ENCODE measurements around the gene LRRC8D. TPM values are rescaled to one million over a fixed set of nuclear protein-coding genes. Genes with fewer than 3 reads are reported as not detected.

The LRRC8D gene
- polyA plus RNA-seq, 2 donors = 3.5 to 7.1 TPM

DNA sequence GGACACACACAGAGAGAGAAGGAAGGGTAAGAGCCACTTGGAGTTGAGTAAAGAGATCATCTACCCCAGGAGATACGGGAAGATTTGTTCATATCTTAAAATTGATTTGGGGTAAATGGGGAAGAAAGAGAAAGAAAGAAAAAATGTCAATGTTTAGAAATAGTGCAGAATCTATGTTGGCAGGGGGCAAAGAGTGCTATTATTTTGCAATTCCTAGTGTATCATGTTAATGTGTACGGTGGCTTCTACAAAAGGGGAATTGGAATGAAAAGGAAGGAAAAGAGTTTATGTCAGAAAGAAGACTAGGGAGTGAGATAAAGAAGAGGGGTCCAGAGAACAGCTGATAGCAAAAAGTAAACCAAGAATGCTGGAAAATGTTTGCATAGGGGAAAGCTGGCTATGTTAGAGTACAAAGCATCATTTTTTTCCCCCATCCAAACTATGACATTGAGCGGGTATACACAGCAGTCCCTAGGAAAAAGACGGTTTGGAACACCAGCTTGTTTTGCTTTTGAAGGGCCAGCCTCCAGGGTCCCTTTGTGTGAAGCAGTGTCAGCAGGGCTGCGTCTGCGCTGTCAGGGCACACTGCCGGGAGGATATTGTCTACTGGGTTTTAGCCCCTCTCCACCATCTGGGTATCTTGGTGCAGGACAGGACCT lies 10.8 kb downstream of the LRRC8D start:
- Histone ChIP-seq H3K4me3 (ENCODE audit: low read depth in 1 of 2, low read length in 2 of 2) (no peak overlapping the region), H3K9me3 (ENCODE audit: control insufficient read depth in 2 of 2, insufficient read depth in 1 of 2, low read depth in 1 of 2, low read length in 1 of 2) (no peaks in the 10 kb centered on the region), H3K36me3 (ENCODE audit: control insufficient read depth in 2 of 2, insufficient read depth in 2 of 2, low read length in 1 of 2) (no peaks in the 10 kb centered on the region), H3K27ac (ENCODE audit: low read depth in 2 of 2, low read length in 1 of 2) (no peak overlapping the region), H3K4me1 (ENCODE audit: control insufficient read depth in 2 of 2, insufficient read depth in 2 of 2, low read length in 1 of 2) (no peaks in the 10 kb centered on the region), H3K27me3 (ENCODE audit: control insufficient read depth in 1 of 2, insufficient read depth in 2 of 2, low read length in 2 of 2) (no peaks in the 10 kb centered on the region)
- WGBS, 2 donors = 77 to 85% methylated on average over 6 of the region's 7 CpGs

DNA sequence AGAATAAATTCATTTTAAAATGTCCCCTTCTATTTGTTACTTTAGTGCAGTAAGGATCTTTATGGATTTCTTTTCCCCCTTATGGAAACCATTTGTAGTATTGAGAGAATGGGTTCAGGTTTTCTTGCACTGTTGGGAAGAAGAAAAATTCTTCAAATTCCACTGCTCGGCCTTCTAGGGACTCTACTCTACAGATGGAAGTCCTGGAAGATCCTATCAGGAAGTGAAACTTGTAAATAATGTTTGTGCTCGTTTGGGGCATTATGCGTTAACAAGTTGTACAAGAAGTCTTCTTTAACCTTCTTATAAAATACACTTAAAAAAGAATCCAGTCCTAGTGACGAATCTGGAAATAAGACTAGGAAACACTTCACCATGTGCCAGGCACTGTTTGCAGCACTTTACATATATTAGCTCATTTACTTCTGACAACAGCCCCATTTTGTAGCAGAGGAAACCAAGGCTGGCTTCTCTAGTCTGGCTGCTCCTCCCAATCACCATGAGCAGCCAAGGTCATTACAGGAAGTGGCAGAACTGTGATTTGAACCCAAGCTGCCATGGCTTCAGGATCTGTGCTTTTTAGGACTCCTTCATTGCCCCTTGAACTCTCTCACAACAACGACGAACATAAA lies 11.8 kb downstream of the LRRC8D start:
- no peaks in the 10 kb centered on the region for H3K9me3 ChIP-seq (ENCODE audit: control insufficient read depth in 2 of 2, insufficient read depth in 1 of 2, low read depth in 1 of 2, low read length in 1 of 2)
- WGBS, 2 donors = 67 to 78% methylated on average over 6 of the region's 6 CpGs
- H3K4me3 ChIP-seq (ENCODE audit: low read depth in 1 of 2, low read length in 2 of 2) = no peak overlapping the region
- H3K36me3 ChIP-seq (ENCODE audit: control insufficient read depth in 2 of 2, insufficient read depth in 2 of 2, low read length in 1 of 2) = no peaks in the 10 kb centered on the region
- no peaks in the 10 kb centered on the region for H3K27me3 ChIP-seq (ENCODE audit: control insufficient read depth in 1 of 2, insufficient read depth in 2 of 2, low read length in 2 of 2)
- H3K4me1 ChIP-seq (ENCODE audit: control insufficient read depth in 2 of 2, insufficient read depth in 2 of 2, low read length in 1 of 2) = no peaks in the 10 kb centered on the region
- H3K27ac ChIP-seq (ENCODE audit: low read depth in 2 of 2, low read length in 1 of 2) = no peak overlapping the region

DNA sequence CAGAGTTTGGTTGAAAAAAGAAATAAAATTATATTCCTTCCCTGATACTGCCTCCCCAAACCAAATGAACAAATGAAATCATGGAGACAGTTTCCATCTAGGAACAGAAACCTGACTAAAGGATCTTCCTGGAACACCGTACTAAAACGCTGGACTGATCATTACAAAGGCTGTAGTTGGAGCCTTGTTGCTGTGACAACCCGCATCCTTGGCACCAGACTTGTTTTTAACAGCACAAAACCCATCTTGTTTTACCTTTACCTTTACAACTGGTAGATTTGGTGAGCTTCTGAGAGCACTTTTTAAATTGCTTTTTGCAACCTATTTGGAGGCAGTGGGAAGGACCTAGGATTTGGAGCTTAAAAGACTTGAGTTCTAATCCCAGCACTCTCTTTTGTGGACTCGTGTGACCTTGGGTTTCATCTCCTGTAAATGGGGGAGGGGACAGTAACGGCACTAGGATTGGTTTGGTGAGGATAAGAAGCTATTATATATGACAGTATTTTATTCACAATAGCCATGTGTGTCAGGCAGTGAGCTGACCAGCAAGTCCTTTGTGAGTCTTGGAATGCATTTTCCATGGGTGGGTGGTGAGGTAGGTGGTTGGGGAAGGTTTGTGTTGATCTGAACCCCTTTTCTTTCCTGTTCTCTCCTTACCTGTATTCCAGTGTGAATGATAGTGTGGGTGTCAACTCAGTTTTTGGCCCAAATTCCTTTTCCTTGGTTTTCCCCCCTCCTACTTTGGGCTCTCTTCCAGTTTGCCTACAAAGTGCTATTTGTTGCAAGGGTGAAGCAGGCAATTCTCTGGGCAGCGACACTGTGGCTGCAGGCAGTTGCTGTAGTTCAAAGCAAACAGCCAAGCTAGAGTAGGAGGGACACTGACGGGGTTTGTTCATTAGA lies 12.6 kb downstream of the LRRC8D start:
- Histone ChIP-seq H3K27me3 (ENCODE audit: control insufficient read depth in 1 of 2, insufficient read depth in 2 of 2, low read length in 2 of 2) (no peaks in the 10 kb centered on the region), H3K36me3 (ENCODE audit: control insufficient read depth in 2 of 2, insufficient read depth in 2 of 2, low read length in 1 of 2) (no peaks in the 10 kb centered on the region), H3K4me1 (ENCODE audit: control insufficient read depth in 2 of 2, insufficient read depth in 2 of 2, low read length in 1 of 2) (no peaks in the 10 kb centered on the region), H3K27ac (ENCODE audit: low read depth in 2 of 2, low read length in 1 of 2) (no peak overlapping the region), H3K9me3 (ENCODE audit: control insufficient read depth in 2 of 2, insufficient read depth in 1 of 2, low read depth in 1 of 2, low read length in 1 of 2) (no peaks in the 10 kb centered on the region), H3K4me3 (ENCODE audit: low read depth in 1 of 2, low read length in 2 of 2) (no peak overlapping the region)
- 70 to 75% methylated on average over 7 of the region's 7 CpGs for WGBS, 2 donors

DNA sequence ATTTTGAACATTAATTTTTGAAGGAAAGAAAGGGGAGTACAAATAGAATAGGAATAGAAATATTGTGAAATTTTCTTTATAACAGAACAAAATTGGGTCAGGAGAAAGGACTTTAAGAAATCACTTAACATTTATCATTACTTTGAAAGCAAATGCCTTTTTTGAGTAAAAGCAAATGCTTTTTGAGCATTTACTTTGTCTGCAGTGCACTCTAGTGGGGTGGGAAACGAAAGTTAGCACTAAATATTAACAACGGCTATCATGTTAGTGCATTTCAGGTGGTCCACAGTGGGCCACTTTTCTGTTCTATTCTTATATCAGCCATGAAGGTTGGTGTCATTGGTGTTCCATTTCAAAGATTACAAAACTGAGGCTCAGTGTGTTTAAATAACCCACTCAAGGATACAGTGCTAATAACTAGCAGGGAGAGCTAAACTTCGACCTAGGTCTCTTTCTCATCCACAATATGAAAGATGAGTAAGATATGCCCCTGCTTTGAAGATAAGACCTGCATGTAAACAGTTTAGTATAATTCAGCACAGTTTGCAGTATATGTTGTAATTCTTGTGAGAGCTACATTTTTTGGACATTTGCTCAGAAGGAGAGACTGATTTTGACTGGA lies 13.4 kb downstream of the LRRC8D start:
- Histone ChIP-seq H3K27me3 (ENCODE audit: control insufficient read depth in 1 of 2, insufficient read depth in 2 of 2, low read length in 2 of 2) (no peaks in the 10 kb centered on the region), H3K36me3 (ENCODE audit: control insufficient read depth in 2 of 2, insufficient read depth in 2 of 2, low read length in 1 of 2) (no peaks in the 10 kb centered on the region), H3K27ac (ENCODE audit: low read depth in 2 of 2, low read length in 1 of 2) (no peak overlapping the region), H3K4me1 (ENCODE audit: control insufficient read depth in 2 of 2, insufficient read depth in 2 of 2, low read length in 1 of 2) (no peaks in the 10 kb centered on the region), H3K4me3 (ENCODE audit: low read depth in 1 of 2, low read length in 2 of 2) (no peak overlapping the region), H3K9me3 (ENCODE audit: control insufficient read depth in 2 of 2, insufficient read depth in 1 of 2, low read depth in 1 of 2, low read length in 1 of 2) (no peaks in the 10 kb centered on the region)
- WGBS, 2 donors = 75 to 77% methylated on average over 3 of the region's 3 CpGs

DNA sequence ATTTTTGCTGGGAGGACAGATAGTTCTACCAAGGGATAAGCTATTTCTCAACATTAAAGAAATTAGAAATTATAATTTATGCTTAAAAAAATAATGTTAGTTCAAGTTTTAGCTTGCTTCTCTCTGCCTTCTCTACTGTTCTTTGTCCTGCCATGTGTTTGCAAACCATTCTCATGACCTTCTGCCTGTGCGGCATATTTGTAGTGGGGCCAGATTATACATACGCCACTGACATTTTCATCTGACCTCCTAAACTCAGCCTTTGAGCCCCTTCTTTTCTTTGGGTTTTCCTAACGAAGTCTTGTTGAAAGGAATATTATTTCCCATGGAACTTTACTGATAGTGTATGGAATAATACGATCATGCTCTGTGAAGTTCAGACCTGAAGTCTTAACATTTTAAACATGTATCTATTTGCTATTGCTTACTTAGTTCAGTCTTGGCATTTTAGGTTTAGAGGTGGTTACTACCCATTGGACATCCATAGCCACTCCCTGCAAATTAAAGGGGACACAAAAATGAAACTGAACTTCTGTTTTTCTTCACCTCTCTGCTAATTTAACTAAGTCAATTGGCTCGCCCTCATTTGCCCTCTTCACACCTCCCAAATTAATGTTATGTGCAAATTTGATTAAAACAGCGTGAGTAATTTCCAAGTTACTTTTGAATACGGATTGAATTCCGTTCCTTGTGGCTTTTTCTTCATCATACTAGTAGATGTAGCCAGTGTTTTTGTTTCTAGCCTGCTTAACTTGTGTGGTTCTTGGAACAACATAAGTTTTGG lies 15.6 kb downstream of the LRRC8D start:
- H3K9me3 ChIP-seq (ENCODE audit: control insufficient read depth in 2 of 2, insufficient read depth in 1 of 2, low read depth in 1 of 2, low read length in 1 of 2) = no peaks in the 10 kb centered on the region
- no peak overlapping the region for H3K4me3 ChIP-seq (ENCODE audit: low read depth in 1 of 2, low read length in 2 of 2)
- no peaks in the 10 kb centered on the region for H3K36me3 ChIP-seq (ENCODE audit: control insufficient read depth in 2 of 2, insufficient read depth in 2 of 2, low read length in 1 of 2)
- H3K27ac ChIP-seq (ENCODE audit: low read depth in 2 of 2, low read length in 1 of 2) = no peak overlapping the region
- no peaks in the 10 kb centered on the region for H3K27me3 ChIP-seq (ENCODE audit: control insufficient read depth in 1 of 2, insufficient read depth in 2 of 2, low read length in 2 of 2)
- WGBS, 2 donors = 70 to 74% methylated on average over 8 of the region's 8 CpGs
- H3K4me1 ChIP-seq (ENCODE audit: control insufficient read depth in 2 of 2, insufficient read depth in 2 of 2, low read length in 1 of 2) = no peaks in the 10 kb centered on the region

DNA sequence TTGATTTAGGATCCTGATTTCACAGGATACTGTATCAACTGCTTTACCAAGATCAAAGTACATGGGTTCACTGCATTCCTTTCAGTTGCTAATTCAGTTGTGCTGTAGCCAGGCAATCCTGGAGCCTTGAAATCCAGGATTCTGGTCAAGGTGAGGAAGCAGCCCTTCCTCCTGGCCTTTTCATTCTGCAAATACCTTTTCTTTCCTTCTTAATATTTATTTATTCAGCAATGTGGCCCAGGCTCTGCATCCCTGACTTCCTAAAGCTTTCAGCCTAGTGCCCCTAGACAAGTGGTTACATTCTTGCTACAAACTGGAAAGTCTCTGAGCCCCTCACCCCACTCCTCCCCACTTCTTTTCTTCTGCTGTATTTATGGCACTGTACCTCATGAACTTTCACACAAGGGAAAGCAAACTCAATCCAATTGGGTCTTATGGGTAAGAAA lies 16.2 kb downstream of the LRRC8D start:
- no peaks in the 10 kb centered on the region for H3K4me1 ChIP-seq (ENCODE audit: control insufficient read depth in 2 of 2, insufficient read depth in 2 of 2, low read length in 1 of 2)
- no peaks in the 10 kb centered on the region for H3K9me3 ChIP-seq (ENCODE audit: control insufficient read depth in 2 of 2, insufficient read depth in 1 of 2, low read depth in 1 of 2, low read length in 1 of 2)
- H3K27ac ChIP-seq (ENCODE audit: low read depth in 2 of 2, low read length in 1 of 2) = no peak overlapping the region
- H3K36me3 ChIP-seq (ENCODE audit: control insufficient read depth in 2 of 2, insufficient read depth in 2 of 2, low read length in 1 of 2) = no peaks in the 10 kb centered on the region
- H3K27me3 ChIP-seq (ENCODE audit: control insufficient read depth in 1 of 2, insufficient read depth in 2 of 2, low read length in 2 of 2) = no peaks in the 10 kb centered on the region
- H3K4me3 ChIP-seq (ENCODE audit: low read depth in 1 of 2, low read length in 2 of 2) = no peak overlapping the region

DNA sequence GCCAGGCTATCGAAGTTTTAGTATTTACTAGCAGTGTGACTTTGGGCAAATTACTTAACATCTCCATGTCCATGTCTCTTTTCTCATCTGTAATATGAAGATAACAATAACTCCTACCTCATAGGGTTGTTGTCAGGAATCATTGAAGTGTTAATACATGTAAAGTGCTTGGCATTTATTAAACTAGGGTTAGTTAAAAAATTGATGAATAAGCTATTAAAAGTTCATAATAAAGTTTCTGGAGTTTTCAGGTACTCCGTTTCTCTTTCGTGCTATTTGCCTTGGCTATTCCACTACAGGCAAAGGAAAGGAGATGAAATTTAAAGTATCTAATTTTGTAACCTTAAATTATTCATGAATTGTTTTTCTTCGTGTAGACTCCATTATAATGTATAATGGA lies 16.7 kb downstream of the LRRC8D start:
- no peaks in the 10 kb centered on the region for H3K4me1 ChIP-seq (ENCODE audit: control insufficient read depth in 2 of 2, insufficient read depth in 2 of 2, low read length in 1 of 2)
- no peak overlapping the region for H3K4me3 ChIP-seq (ENCODE audit: low read depth in 1 of 2, low read length in 2 of 2)
- H3K36me3 ChIP-seq (ENCODE audit: control insufficient read depth in 2 of 2, insufficient read depth in 2 of 2, low read length in 1 of 2) = no peaks in the 10 kb centered on the region
- 89 to 94% methylated on average over 4 of the region's 4 CpGs for WGBS, 2 donors
- H3K27ac ChIP-seq (ENCODE audit: low read depth in 2 of 2, low read length in 1 of 2) = no peak overlapping the region
- no peaks in the 10 kb centered on the region for H3K9me3 ChIP-seq (ENCODE audit: control insufficient read depth in 2 of 2, insufficient read depth in 1 of 2, low read depth in 1 of 2, low read length in 1 of 2)
- H3K27me3 ChIP-seq (ENCODE audit: control insufficient read depth in 1 of 2, insufficient read depth in 2 of 2, low read length in 2 of 2) = no peaks in the 10 kb centered on the region

DNA sequence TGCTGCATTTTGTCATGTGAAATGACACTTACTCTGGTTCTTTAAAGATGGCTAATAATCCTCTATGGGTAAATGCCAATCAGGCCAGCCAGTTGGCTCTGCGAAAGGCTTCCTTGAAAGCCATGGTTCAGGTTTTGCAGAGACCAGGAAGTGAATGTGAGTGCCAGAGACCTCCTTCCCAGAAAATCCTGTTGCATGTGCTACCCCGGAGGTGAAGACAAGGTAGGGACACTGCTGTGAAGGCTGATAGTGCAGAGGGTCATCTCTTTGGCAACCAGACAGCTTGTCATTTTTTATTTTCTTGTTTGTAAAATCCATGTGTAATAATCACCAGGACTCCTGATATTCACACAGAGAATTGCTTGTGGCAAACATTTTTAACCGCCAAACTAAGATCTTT lies 18.7 kb downstream of the LRRC8D start:
- Histone ChIP-seq H3K4me1 (ENCODE audit: control insufficient read depth in 2 of 2, insufficient read depth in 2 of 2, low read length in 1 of 2) (peaks cover 0 to 3% of the 10 kb centered on the region in 2 donors), H3K27ac (ENCODE audit: low read depth in 2 of 2, low read length in 1 of 2) (no peak overlapping the region), H3K9me3 (ENCODE audit: control insufficient read depth in 2 of 2, insufficient read depth in 1 of 2, low read depth in 1 of 2, low read length in 1 of 2) (no peaks in the 10 kb centered on the region), H3K27me3 (ENCODE audit: control insufficient read depth in 1 of 2, insufficient read depth in 2 of 2, low read length in 2 of 2) (no peaks in the 10 kb centered on the region), H3K4me3 (ENCODE audit: low read depth in 1 of 2, low read length in 2 of 2) (no peak overlapping the region), H3K36me3 (ENCODE audit: control insufficient read depth in 2 of 2, insufficient read depth in 2 of 2, low read length in 1 of 2) (no peaks in the 10 kb centered on the region)
- WGBS, 2 donors = 89 to 95% methylated on average over 3 of the region's 3 CpGs

DNA sequence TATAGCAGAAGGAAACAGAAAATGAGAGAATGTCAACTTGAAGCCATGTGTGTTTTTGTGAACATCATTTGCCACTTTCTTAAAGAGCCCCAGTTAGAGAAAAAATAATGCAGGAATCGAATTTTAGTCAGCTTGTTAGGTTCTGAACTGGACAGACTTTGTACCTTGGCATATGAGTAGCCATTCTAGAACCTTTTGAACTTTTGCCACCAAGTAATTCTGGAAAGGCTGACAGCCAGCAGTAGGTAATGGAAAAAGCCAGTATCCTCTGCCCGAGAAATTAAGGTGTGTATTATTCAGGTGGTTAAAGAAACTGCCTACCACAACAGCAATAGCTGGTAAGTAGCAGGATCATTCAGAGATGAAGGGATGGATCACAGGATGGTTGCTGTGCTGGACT lies 20.7 kb downstream of the LRRC8D start:
- no peaks in the 10 kb centered on the region for H3K27me3 ChIP-seq (ENCODE audit: control insufficient read depth in 1 of 2, insufficient read depth in 2 of 2, low read length in 2 of 2)
- H3K9me3 ChIP-seq (ENCODE audit: control insufficient read depth in 2 of 2, insufficient read depth in 1 of 2, low read depth in 1 of 2, low read length in 1 of 2) = no peaks in the 10 kb centered on the region
- H3K27ac ChIP-seq (ENCODE audit: low read depth in 2 of 2, low read length in 1 of 2) = no peak overlapping the region
- no peaks in the 10 kb centered on the region for H3K36me3 ChIP-seq (ENCODE audit: control insufficient read depth in 2 of 2, insufficient read depth in 2 of 2, low read length in 1 of 2)
- no peak overlapping the region for H3K4me3 ChIP-seq (ENCODE audit: low read depth in 1 of 2, low read length in 2 of 2)
- 65 to 76% methylated on average over 2 of the region's 2 CpGs for WGBS, 2 donors
- peaks cover 0 to 3% of the 10 kb centered on the region in 2 donors for H3K4me1 ChIP-seq (ENCODE audit: control insufficient read depth in 2 of 2, insufficient read depth in 2 of 2, low read length in 1 of 2)

Measured in esophagus (tissue), 2 donors.